ENCODE results near the gene SEMA6C.

- no peak for TF ChIP-seq POLR2AphosphoS5 (IDR thresholded peaks at IDR 0.05; ENCODE audit: low read depth, low read length)
- TF ChIP-seq REST (IDR thresholded peaks at IDR 0.05; ENCODE audit: low read depth): no peak
Measured at GRCh38 chr1:151134991-151135390, 11.4 kb downstream of the SEMA6C start.

All from HCT116 (cell line).